Activated B cell treated with CpG ODN at 0.5 μM for 24 hours (primary cell): ENCODE measurements around the gene OLFM3. TPM values are rescaled to one million over a fixed set of nuclear protein-coding genes. Genes with fewer than 3 reads are reported as not detected.

Experiments
- ATAC-seq: fragments of 200-7000 bp; cut with Tn5 transposase; one replicate; pipeline ENCODE4 v1.10.0; 2021; ENCODE audit warnings: low read depth, mild to moderate bottlenecking, moderate library complexity
- CTCF ChIA-PET: fragments of 350-600 bp; sonication (Branson Sonifier 250); formaldehyde crosslinking; loops from one replicate; lab custom pipeline; 2021; ENCODE audit warnings: antibody characterized with exemption; lab: Charles Lee
- POLR2A ChIA-PET: fragments of 350-600 bp; sonication (Branson Sonifier 250); formaldehyde crosslinking; loops from one replicate; lab custom pipeline; 2021; ENCODE audit warnings: antibody characterized with exemption; lab: Charles Lee
- DNase-seq: peaks from one replicate; pipeline ENCODE4 v3.0.0; 2022
- H3K27ac Mint-ChIP-seq: one replicate; pipeline ENCODE4 v1.8.0; 2020; ENCODE audit warnings: mixed read lengths
- H3K27me3 Mint-ChIP-seq: one replicate; pipeline ENCODE4 v1.8.0; 2021; ENCODE audit warnings: mixed read lengths
- H3K36me3 Mint-ChIP-seq: one replicate; pipeline ENCODE4 v1.8.0; 2021; ENCODE audit warnings: low read depth, mixed read lengths
- H3K4me1 Mint-ChIP-seq: one replicate; pipeline ENCODE4 v1.8.0; 2021; ENCODE audit warnings: mixed read lengths
- H3K4me3 Mint-ChIP-seq: one replicate; pipeline ENCODE4 v1.8.0; 2020; ENCODE audit warnings: mild to moderate bottlenecking, mixed read lengths
- H3K9me3 Mint-ChIP-seq: one replicate; pipeline ENCODE4 v1.8.0; 2020; ENCODE audit warnings: mixed read lengths
- CTCF ChIP-seq: fragments of 200-600 bp; IDR thresholded peaks from one replicate; pipeline ENCODE4 v1.8.0; 2022; ENCODE audit warnings: antibody characterized with exemption, mild to moderate bottlenecking
- intact Hi-C: fragments of 100-400 bp; cut with micrococcal nuclease; formaldehyde crosslinking; loops from one replicate; pipeline ENCODE4 v1.15.1; 2024
- total RNA-seq: library from RNA; stranded (reverse); gene quantifications from 2 replicates; pipeline ENCODE4 v1.2.3, GENCODE V29; 2022

Gene OLFM3
- total RNA-seq, 1 donor from 2014 or later = not detected

- no peaks in the 10 kb centered on the region for H3K36me3 Mint-ChIP-seq
- DNase-seq (no peak), ATAC-seq (no peak)
- no peak overlapping the region for H3K4me3 Mint-ChIP-seq
- H3K27ac Mint-ChIP-seq = no peak overlapping the region
- CTCF ChIA-PET = no interaction called here
- H3K9me3 Mint-ChIP-seq = no peaks in the 10 kb centered on the region
- no peaks in the 10 kb centered on the region for H3K4me1 Mint-ChIP-seq
- intact Hi-C loops = no loop called here
- POLR2A ChIA-PET = no interaction called here
- no peak for TF ChIP-seq CTCF
- no peaks in the 10 kb centered on the region for H3K27me3 Mint-ChIP-seq
Measured at GRCh38 chr1:101835988-101836387, 160.7 kb downstream of the OLFM3 start.

DNA sequence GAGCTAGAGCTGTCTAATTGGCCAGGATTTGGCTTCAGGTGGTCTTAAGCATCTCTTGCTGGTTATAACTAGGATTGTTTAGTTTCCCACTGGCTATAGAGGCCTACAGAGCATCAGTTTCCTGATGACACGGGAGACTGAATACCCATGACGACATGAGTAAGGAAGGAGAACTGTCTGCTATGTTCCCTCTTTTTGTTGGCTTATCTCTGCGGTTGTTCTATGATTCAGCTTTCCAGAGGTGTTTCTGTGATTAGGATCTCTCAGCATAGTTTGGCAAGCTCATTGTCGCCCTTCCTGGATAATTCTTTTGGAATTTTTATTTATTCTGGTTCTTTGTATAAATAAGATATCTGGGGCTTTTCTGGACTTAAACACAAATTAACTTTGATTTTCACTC lies 163.4 kb downstream of the OLFM3 start:
- POLR2A ChIA-PET = no interaction called here
- Mint-ChIP-seq H3K4me3 (no peak overlapping the region), H3K27me3 (no peaks in the 10 kb centered on the region), H3K9me3 (no peaks in the 10 kb centered on the region), H3K27ac (no peak overlapping the region), H3K36me3 (no peaks in the 10 kb centered on the region), H3K4me1 (no peaks in the 10 kb centered on the region)
- DNase-seq (no peak), ATAC-seq (no peak)
- intact Hi-C loops = no loop called here
- CTCF ChIA-PET = no interaction called here
- TF ChIP-seq CTCF = no peak

DNA sequence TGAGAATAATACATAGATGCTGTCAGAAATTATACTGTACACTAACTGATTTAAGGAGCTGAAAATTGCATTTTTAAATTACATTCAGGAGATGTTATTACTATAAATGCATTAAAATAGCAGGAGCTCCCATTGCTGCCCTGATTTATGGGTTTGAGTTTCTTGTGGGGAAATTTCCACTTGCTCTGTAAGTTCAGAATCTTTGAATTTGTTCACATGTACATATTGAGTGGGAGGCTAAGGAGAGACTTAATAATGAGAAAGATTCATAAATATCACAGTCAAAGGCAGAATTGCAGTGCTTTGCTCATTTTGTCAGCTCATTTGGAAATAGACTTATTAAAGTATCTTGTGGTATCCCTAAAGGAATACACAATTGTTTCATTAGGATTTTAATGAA lies 170.3 kb downstream of the OLFM3 start:
- intact Hi-C loops = no loop called here
- Mint-ChIP-seq H3K36me3 (no peaks in the 10 kb centered on the region), H3K27ac (no peak overlapping the region), H3K9me3 (no peaks in the 10 kb centered on the region), H3K27me3 (no peaks in the 10 kb centered on the region), H3K4me3 (no peak overlapping the region), H3K4me1 (no peaks in the 10 kb centered on the region)
- no peak for ATAC-seq
- POLR2A ChIA-PET = no interaction called here
- CTCF ChIA-PET = no interaction called here
- DNase-seq = no peak
- TF ChIP-seq CTCF = no peak

DNA sequence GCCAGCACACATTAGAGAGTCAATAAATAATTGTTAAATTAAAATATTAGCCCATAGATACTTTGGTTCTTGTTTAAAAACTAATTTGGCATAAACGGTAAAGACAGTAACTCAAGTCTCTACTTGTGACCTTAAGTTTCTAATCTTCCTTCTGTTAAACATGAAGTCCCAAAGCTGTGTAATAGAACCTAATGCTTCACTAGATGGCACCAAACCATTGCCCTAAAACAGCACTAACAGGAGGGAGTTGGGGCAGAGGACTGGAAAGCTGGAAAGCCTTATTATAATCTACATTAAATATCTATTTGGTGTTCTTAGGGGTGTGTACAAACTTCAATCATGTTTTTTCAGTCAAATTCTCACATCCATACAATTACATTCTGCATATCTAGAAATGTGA lies 176.7 kb downstream of the OLFM3 start:
- DNase-seq (no peak), ATAC-seq (no peak)
- Mint-ChIP-seq H3K4me1 (no peaks in the 10 kb centered on the region), H3K36me3 (no peaks in the 10 kb centered on the region), H3K27ac (no peak overlapping the region), H3K27me3 (no peaks in the 10 kb centered on the region), H3K4me3 (no peak overlapping the region), H3K9me3 (no peaks in the 10 kb centered on the region)
- ChIA-PET CTCF (no interaction called here), POLR2A (no interaction called here)
- intact Hi-C loops = no loop called here
- no peak for TF ChIP-seq CTCF

GRCh38 chr1:101816262-101816661 lies 180.5 kb downstream of the OLFM3 start:
- Mint-ChIP-seq H3K36me3 (no peaks in the 10 kb centered on the region), H3K27me3 (no peaks in the 10 kb centered on the region), H3K4me1 (no peaks in the 10 kb centered on the region), H3K27ac (no peak overlapping the region), H3K9me3 (no peaks in the 10 kb centered on the region), H3K4me3 (no peak overlapping the region)
- intact Hi-C loops = no loop called here
- DNase-seq (no peak), ATAC-seq (no peak)
- POLR2A ChIA-PET = no interaction called here
- no peak for TF ChIP-seq CTCF
- CTCF ChIA-PET = no interaction called here
